CD14-positive monocyte (primary cell): ENCODE data around the gene ECPAS. TPM values are rescaled to one million over a fixed set of nuclear protein-coding genes. Genes with fewer than 3 reads are reported as not detected.

Experiments used
- DNase-seq, 3 donors: peaks; one replicate each; pipeline ENCODE4 v3.0.0-alpha.2; 2011 to 2022
- H2AFZ ChIP-seq: 2 replicates; pipeline ENCODE4 v1.6.0; 2012; ENCODE audit warnings: mild to moderate bottlenecking, low read depth, low read length, inconsistent platforms; ENCODE audit not compliant: insufficient read depth, poor library complexity, severe bottlenecking
- H3K27ac ChIP-seq, 2 donors: 1 replicate in 1 of 2; 2 replicates in 1 of 2; pipeline ENCODE4 v1.5.1; 2012 to 2013; ENCODE audit warnings: low read length in 2 of 2, control low read depth in 1 of 2, inconsistent platforms in 1 of 2, low read depth in 1 of 2, mild to moderate bottlenecking in 1 of 2
- H3K27me3 ChIP-seq, 2 donors: one replicate each; pipeline versions ENCODE4 v1.6.0 to v1.6.1; 2011 to 2013; ENCODE audit warnings: low read length in 2 of 2; ENCODE audit not compliant: control insufficient read depth in 2 of 2, insufficient read depth in 2 of 2
- H3K36me3 ChIP-seq, 2 donors: replicated peaks in 1 of 2; 1 replicate in 1 of 2; 2 replicates in 1 of 2; pipeline versions ENCODE4 v1.5.1 to v1.6.1; 2012 to 2013; ENCODE audit warnings: low read length in 2 of 2, control low read depth in 1 of 2, inconsistent platforms in 1 of 2, mild to moderate bottlenecking in 1 of 2; ENCODE audit not compliant: insufficient read depth in 2 of 2, control insufficient read depth in 1 of 2
- H3K4me1 ChIP-seq, 2 donors: 1 replicate in 1 of 2; 2 replicates in 1 of 2; pipeline versions ENCODE4 v1.5.1 to v1.6.1; 2012 to 2013; ENCODE audit warnings: low read length in 2 of 2, control low read depth in 1 of 2, inconsistent platforms in 1 of 2, mild to moderate bottlenecking in 1 of 2, moderate library complexity in 1 of 2; ENCODE audit not compliant: insufficient read depth in 2 of 2, control insufficient read depth in 1 of 2
- H3K4me2 ChIP-seq: replicated peaks from 2 replicates; pipeline ENCODE3; 2012; ENCODE audit warnings: low read length, moderate library complexity, mild to moderate bottlenecking; ENCODE audit not compliant: poor library complexity, severe bottlenecking; ENCODE audit errors: extremely low read depth
- H3K4me3 ChIP-seq, 3 experiments: fragments of 200-600 bp in 1 of 3; sonication (generic) in 1 of 3; replicated peaks in 1 of 3; 1 replicate in 2 of 3; 2 replicates in 1 of 3; pipeline ENCODE4 v1.5.1; 2011 to 2013; ENCODE audit warnings: low read length in 3 of 3, mild to moderate bottlenecking in 3 of 3, control low read depth in 2 of 3, low read depth in 2 of 3, inconsistent platforms in 1 of 3, moderate library complexity in 1 of 3
- H3K79me2 ChIP-seq: 2 replicates; pipeline ENCODE4 v1.6.0; 2012; ENCODE audit warnings: mild to moderate bottlenecking, control low read depth, inconsistent platforms, low read length, moderate library complexity; ENCODE audit not compliant: insufficient read depth
- H3K9ac ChIP-seq: 2 replicates; pipeline ENCODE4 v1.6.0; 2017; ENCODE audit warnings: low read length, mild to moderate bottlenecking; ENCODE audit not compliant: insufficient read depth, poor library complexity, severe bottlenecking
- H3K9me3 ChIP-seq, 2 donors: replicated peaks in 1 of 2; 1 replicate in 1 of 2; 2 replicates in 1 of 2; pipeline versions ENCODE4 v1.5.1 to v1.6.1; 2012 to 2013; ENCODE audit warnings: low read length in 2 of 2, control low read depth in 1 of 2; ENCODE audit not compliant: control insufficient read depth in 1 of 2, insufficient read depth in 1 of 2
- H4K20me1 ChIP-seq: 2 replicates; pipeline ENCODE4 v1.6.0; 2012; ENCODE audit warnings: mild to moderate bottlenecking, low read length, control low read depth, moderate library complexity; ENCODE audit not compliant: insufficient read depth
- H3K27ac Mint-ChIP-seq, 7 donors: one replicate each; pipeline ENCODE4 v1.8.0; 2020; ENCODE audit warnings: mild to moderate bottlenecking in 7 of 7, mixed read lengths in 7 of 7, moderate library complexity in 6 of 7, inconsistent platforms in 2 of 7
- H3K27me3 Mint-ChIP-seq, 3 donors: one replicate each; pipeline ENCODE4 v1.8.0; 2021 to 2022; ENCODE audit warnings: low read depth in 3 of 3, mild to moderate bottlenecking in 3 of 3, mixed read lengths in 3 of 3, moderate library complexity in 3 of 3, inconsistent platforms in 1 of 3
- H3K36me3 Mint-ChIP-seq, 2 donors: one replicate each; pipeline ENCODE4 v1.8.0; 2020; ENCODE audit warnings: mixed read lengths in 2 of 2, inconsistent platforms in 1 of 2, mild to moderate bottlenecking in 1 of 2
- H3K4me1 Mint-ChIP-seq: one replicate; pipeline ENCODE4 v1.8.0; 2020; ENCODE audit warnings: mild to moderate bottlenecking, mixed read lengths
- H3K4me3 Mint-ChIP-seq, 2 donors: one replicate each; pipeline ENCODE4 v1.8.0; 2020; ENCODE audit warnings: mild to moderate bottlenecking in 2 of 2, mixed read lengths in 2 of 2, moderate library complexity in 1 of 2
- H3K9me3 Mint-ChIP-seq, 7 donors: one replicate each; pipeline ENCODE4 v1.8.0; 2020 to 2022; ENCODE audit warnings: mixed read lengths in 7 of 7, mild to moderate bottlenecking in 6 of 7, moderate library complexity in 6 of 7, inconsistent platforms in 2 of 7
- CTCF ChIP-seq: fragments of 200-600 bp; IDR thresholded peaks from one replicate; pipeline ENCODE4 v1.8.0; 2022; ENCODE audit warnings: antibody characterized with exemption, mild to moderate bottlenecking
- WGBS: methylation state at CpG from one replicate; pipeline ENCODE4 v1.1.5; 2013; ENCODE audit warnings: missing lambda C conversion rate; ENCODE audit not compliant: insufficient coverage; 5-methylcytosine and 5-hydroxymethylcytosine counted together
- intact Hi-C, 2 donors: fragments of 100-400 bp; cut with micrococcal nuclease; formaldehyde crosslinking; loops; one replicate each; pipeline versions ENCODE4 v1.15.0 to v1.15.1; 2023
- polyA plus RNA-seq, 3 donors: library from polyadenylated mRNA; depleted of rRNA in 1 of 3; unstranded in 2 of 3; stranded (reverse) in 1 of 3; fragments of 300-500 nt in 2 of 3; fragments of >200 nt in 1 of 3; fragmentation: Illumina TruSeq in 2 of 3; gene quantifications; 1 replicate in 2 of 3; 2 replicates in 1 of 3; pipeline ENCODE4 v1.2.3, GENCODE V29; 2012 to 2021

ECPAS gene
- polyA plus RNA-seq, 3 donors: 7.4 to 27.6 (median 15.9) TPM

- no peak for DNase-seq
- Histone ChIP-seq H3K36me3 (peaks cover 97 to 98% of the 10 kb centered on the region in 2 donors), H3K9ac (no peak overlapping the region), H3K4me2 (no peak overlapping the region), H3K4me3 (no peak overlapping the region), H3K4me1 (no peaks in the 10 kb centered on the region), H2AFZ (no peak overlapping the region), H3K27me3 (no peaks in the 10 kb centered on the region), H4K20me1 (no peaks in the 10 kb centered on the region), H3K79me2 (no peaks in the 10 kb centered on the region), H3K27ac (no peak overlapping the region), H3K9me3 (no peaks in the 10 kb centered on the region)
- no peaks in the 10 kb centered on the region for H3K9me3 Mint-ChIP-seq
- intact Hi-C loops: no loop called here
- H3K27ac Mint-ChIP-seq: no peak overlapping the region
- no peak for TF ChIP-seq CTCF
- WGBS: 100% methylated on average over 6 of the region's 11 CpGs
- peaks cover 88 to 95% of the 10 kb centered on the region in 2 donors for H3K36me3 Mint-ChIP-seq
- no peak overlapping the region for H3K4me3 Mint-ChIP-seq
- H3K27me3 Mint-ChIP-seq: no peaks in the 10 kb centered on the region
- no peaks in the 10 kb centered on the region for H3K4me1 Mint-ChIP-seq
These were observed 69.8 kb downstream of the ECPAS start for GRCh38 chr9:111414406-111414805.

GRCh38 chr9:111413996-111414395 lies 70.2 kb downstream of the ECPAS start:
- Histone ChIP-seq H3K4me3 (no peak overlapping the region), H3K4me2 (no peak overlapping the region), H2AFZ (no peak overlapping the region), H3K79me2 (no peaks in the 10 kb centered on the region), H3K27me3 (no peaks in the 10 kb centered on the region), H3K9ac (no peak overlapping the region), H3K4me1 (no peaks in the 10 kb centered on the region), H3K27ac (no peak overlapping the region), H3K9me3 (no peaks in the 10 kb centered on the region), H3K36me3 (peaks cover 97 to 99% of the 10 kb centered on the region in 2 donors), H4K20me1 (no peaks in the 10 kb centered on the region)
- no peaks in the 10 kb centered on the region for H3K9me3 Mint-ChIP-seq
- peaks cover 88 to 96% of the 10 kb centered on the region in 2 donors for H3K36me3 Mint-ChIP-seq
- no peaks in the 10 kb centered on the region for H3K4me1 Mint-ChIP-seq
- H3K27ac Mint-ChIP-seq: no peak overlapping the region
- intact Hi-C loops: no loop called here
- WGBS: no CpG with 5 or more reads among the region's 3 CpGs
- H3K27me3 Mint-ChIP-seq: no peaks in the 10 kb centered on the region
- H3K4me3 Mint-ChIP-seq: no peak overlapping the region
- DNase-seq: no peak
- TF ChIP-seq CTCF: no peak
